GM10248 (cell line): ENCODE measurements around the gene MCRS1.

ENCODE experiments used
- CTCF ChIA-PET: fragments of 300-600 bp; sonication (Branson Sonifier 250); formaldehyde crosslinking; extraction: SDS; loops from one replicate; lab custom pipeline; 2021; ENCODE audit warnings: antibody characterized with exemption; lab: Yijun Ruan, JAX
- POLR2A ChIA-PET: fragments of 350-650 bp; sonication (Branson Sonifier 250); formaldehyde crosslinking; extraction: SDS; loops from one replicate; lab custom pipeline; 2020; ENCODE audit warnings: antibody characterized with exemption; lab: Yijun Ruan, JAX
- DNase-seq: peaks from one replicate; pipeline ENCODE4 v3.0.0; 2012; ENCODE audit errors: extremely low spot score
- TF ChIP-seq, protein P1 (sequence below): IDR thresholded peaks from 2 replicates; pipeline ENCODE4 v1.5.1; 2012; ENCODE audit warnings: mild to moderate bottlenecking, low read depth; ENCODE audit errors: extremely low read depth, missing control alignments, control extremely low read depth

Gene MCRS1

DNA sequence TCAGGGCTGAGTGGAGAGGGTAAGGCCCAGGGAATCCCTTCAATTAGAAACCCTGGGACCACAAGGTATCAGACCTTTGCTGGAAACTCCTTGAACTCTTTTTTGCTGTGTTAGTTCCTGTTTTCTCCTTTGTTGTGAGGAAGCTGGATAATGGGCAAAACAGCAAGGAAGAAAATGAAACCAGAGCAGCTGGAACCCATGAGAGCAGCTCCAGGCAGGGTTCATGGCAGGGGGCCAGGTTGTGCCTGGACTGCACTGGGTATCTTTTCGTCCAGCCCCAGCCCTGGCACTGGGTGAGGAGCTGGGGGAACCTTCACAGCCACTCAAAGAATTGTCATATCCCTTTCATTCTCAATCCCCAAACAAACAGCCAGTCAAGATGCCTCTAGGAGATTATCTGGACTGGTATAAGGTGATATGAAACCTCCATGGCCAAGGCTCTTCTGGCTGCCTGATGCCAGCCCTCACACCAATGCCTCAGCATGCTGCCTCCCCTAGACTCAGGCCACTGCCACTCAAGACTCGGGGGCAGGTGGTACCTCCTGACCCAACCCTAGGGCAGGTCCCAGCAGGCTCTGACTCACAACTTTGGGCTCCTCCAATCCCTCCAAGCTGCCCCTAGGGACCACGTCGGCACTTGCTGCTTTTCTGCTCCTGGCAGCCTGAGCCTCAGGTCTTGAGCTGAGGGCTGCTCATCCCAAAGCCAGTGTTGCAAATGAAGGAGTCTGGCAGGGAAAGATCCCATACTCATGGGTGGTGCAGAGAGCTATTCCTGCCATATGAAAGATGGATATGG, 21.0 kb upstream of the MCRS1 start:
- POLR2A ChIA-PET = no interaction called here
- CTCF ChIA-PET = interaction anchor here (0.9 to 1.9 kb wide), 7 partner anchors 8 to 241 kb away, joined by 3 to 6 read pairs (median 4); partner anchors contain the start of gene PRPF40B
- TF ChIP-seq, protein P1, sequence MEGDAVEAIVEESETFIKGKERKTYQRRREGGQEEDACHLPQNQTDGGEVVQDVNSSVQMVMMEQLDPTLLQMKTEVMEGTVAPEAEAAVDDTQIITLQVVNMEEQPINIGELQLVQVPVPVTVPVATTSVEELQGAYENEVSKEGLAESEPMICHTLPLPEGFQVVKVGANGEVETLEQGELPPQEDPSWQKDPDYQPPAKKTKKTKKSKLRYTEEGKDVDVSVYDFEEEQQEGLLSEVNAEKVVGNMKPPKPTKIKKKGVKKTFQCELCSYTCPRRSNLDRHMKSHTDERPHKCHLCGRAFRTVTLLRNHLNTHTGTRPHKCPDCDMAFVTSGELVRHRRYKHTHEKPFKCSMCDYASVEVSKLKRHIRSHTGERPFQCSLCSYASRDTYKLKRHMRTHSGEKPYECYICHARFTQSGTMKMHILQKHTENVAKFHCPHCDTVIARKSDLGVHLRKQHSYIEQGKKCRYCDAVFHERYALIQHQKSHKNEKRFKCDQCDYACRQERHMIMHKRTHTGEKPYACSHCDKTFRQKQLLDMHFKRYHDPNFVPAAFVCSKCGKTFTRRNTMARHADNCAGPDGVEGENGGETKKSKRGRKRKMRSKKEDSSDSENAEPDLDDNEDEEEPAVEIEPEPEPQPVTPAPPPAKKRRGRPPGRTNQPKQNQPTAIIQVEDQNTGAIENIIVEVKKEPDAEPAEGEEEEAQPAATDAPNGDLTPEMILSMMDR = no peak
- DNase-seq = no peak

DNA sequence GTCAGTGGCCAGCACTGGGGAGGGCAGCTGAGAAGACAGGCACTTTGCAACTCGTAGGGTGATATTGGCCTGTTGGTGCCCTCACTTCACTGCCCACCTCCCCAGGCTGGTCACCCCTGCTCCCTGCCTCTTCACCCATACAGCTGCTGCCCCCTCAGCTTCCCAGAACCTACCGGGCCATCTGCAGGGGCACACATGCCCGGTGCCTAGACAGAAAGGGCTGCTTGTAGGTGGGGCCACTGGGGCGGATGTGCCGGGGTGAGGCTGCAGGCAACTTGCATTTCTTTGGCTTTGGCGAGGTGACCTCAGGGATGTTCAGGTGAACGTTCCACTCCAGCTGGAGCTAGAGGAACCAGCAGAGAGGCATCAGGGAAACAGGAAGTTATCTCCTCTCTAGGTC, 20.3 kb upstream of the MCRS1 start:
- POLR2A ChIA-PET = no interaction called here
- CTCF ChIA-PET = interaction anchor here (1.0 to 1.9 kb wide), 4 partner anchors 16 to 240 kb away, joined by 3 to 6 read pairs (median 4); no protein-coding TSS in a partner anchor
- DNase-seq = no peak
- TF ChIP-seq, protein P1 = no peak

DNA sequence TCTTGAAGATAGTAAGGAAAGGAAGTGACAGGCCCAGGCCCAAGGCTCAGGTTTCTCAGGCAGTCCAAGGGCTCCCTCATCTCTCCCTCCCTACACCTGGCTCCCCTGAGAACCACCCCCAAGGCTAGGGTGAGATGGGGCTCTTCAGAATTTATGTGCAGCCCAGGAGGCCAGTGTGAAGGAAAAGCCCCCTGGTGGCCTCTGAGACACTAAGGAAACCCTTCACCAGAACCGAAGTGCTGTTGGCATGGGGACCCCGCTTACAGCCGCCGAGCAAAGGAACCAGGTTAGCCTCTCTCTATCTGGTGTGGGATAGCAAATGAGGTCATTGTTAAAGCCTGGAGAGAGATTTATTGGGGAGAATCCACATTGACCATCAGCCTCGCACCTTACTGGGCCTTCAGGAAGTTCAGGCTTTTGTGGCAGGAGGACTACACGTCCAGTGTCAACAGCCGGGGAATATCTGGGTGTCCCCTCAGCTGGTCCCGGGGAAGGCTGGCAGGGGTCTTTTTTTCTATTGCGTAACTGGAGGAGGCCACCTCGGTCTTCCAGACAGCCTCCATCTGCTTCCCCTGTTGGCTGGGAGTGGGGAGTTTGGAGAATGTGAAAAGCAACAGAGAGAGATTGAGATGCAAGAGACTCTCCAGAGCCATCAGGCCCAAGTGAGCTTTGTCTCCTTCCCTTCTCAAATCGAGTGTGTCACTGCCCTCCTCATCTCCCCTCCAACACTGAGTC, 19.4 kb upstream of the MCRS1 start:
- ChIA-PET CTCF (interaction anchor here (1.6 to 1.9 kb wide), 3 partner anchors 15 to 239 kb away, joined by 3 to 6 read pairs (median 3); no protein-coding TSS in a partner anchor), POLR2A (no interaction called here)
- TF ChIP-seq, protein P1 = no peak
- no peak for DNase-seq

DNA sequence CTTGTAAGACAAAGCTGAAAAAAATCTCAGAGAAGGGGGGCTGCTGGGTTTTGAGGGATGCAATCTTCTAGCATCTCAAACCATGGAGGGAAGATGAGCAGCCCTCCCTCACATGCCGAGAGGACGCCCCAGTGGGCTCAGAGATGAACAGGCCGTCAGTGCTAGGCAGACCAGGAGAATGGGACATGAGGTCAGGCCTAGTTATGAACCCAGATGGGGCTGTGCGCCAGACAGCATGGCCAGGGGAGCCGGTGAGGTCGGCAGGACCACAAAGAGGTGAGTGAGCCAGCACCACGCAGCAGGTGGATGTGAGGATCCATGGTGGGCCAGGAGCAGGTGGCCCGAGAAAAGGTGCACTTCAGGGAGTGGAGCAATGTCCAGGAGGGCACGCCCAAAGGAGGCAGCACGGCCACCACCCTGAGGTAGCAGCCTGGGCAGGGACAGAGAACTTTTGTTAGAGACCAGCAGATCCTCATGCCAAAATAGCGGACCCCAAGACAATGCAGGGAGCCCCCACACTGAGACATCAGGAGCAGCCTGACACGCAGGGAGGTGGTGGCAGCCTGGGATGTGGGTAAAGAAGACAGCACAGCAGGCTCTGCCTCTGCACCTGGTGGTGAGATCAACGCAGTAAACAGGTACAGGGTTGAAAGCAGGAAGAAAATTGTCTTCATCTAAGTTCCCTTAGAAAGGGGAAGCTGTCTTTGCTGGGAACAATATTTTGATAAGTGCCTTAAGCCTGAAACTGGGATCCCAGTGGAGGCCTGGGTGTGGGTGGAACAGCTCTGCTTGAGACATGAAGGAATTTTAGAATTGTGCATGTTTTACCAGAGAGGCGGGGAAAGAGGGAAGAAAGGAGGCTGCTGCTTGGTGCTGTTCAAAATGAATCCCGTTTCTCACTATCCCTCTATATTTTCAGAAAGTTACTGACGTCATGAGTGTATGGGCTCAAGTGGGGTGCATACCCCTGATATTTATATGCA, 17.8 kb upstream of the MCRS1 start:
- ChIA-PET CTCF (interaction anchor here (0.7 to 1.6 kb wide), 4 partner anchors 15 to 289 kb away, joined by 3 read pairs; partner anchors contain the start of gene DNAJC22), POLR2A (no interaction called here)
- no peak for DNase-seq
- TF ChIP-seq, protein P1 = no peak

DNA sequence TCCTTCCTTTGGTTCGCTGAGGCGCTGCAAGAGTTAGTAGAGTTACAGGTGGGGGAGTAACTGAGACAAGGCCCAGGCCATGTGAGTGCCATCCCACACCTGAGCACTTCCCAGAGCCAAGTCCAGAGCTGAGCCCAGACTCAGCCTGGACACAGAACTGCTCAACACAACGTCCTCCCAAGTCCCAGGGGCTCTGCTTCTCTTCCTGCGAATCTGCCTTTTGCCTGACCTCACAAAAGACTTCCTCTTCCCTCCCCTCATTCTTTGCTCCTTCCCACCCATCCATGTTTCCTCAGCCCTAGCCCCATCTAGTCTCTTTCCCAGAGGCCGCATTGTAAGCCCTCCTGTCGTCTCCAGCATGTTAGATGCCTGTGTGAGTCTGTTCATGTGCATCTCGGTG, 16.6 kb upstream of the MCRS1 start:
- ChIA-PET CTCF (interaction anchor here (1.0 to 8.4 kb wide), 6 partner anchors 14 to 288 kb away, joined by 3 to 113 read pairs (median 40); partner anchors contain the start of genes DNAJC22 and PRPF40B), POLR2A (no interaction called here)
- no peak for DNase-seq
- TF ChIP-seq, protein P1 = no peak
